ENCODE results near the gene PSMB4.

Gene PSMB4

GRCh38 chr1:151416231-151416630, 16.9 kb downstream of the PSMB4 start:
- no peaks in the 10 kb centered on the region for H3K27me3 ChIP-seq (ENCODE audit: low read depth, low read length)
- H3K4me1 ChIP-seq (ENCODE audit: low read length): no peaks in the 10 kb centered on the region
- no peak overlapping the region for H3K27ac ChIP-seq (ENCODE audit: low read length)
- no peak overlapping the region for H3K9ac ChIP-seq (ENCODE audit: low read length)
- H3K4me3 ChIP-seq (ENCODE audit: low read length): no peak overlapping the region
- H2AFZ ChIP-seq (ENCODE audit: low read depth, low read length): no peak overlapping the region
- no peaks in the 10 kb centered on the region for H3K9me3 ChIP-seq (ENCODE audit: insufficient read depth, low read length)
- no peak for TF ChIP-seq CTCF (IDR thresholded peaks at IDR 0.05; ENCODE audit: low read depth, low read length)
- TF ChIP-seq EZH2phosphoT487 (IDR thresholded peaks at IDR 0.05; ENCODE audit: low read depth): no peak
- H4K20me1 ChIP-seq (ENCODE audit: insufficient read depth, low read length): no peaks in the 10 kb centered on the region
- peaks cover 43% of the 10 kb centered on the region for H3K36me3 ChIP-seq (replicated peaks; ENCODE audit: low read depth, low read length)
- H3K79me2 ChIP-seq (ENCODE audit: low read length): no peaks in the 10 kb centered on the region
- no peak overlapping the region for H3K4me2 ChIP-seq (ENCODE audit: low read length)

GRCh38 chr1:151418081-151418480, 18.7 kb downstream of the PSMB4 start:
- Histone ChIP-seq H2AFZ (ENCODE audit: low read depth, low read length) (no peak overlapping the region), H3K27ac (ENCODE audit: low read length) (no peak overlapping the region), H3K9ac (ENCODE audit: low read length) (no peak overlapping the region), H3K27me3 (ENCODE audit: low read depth, low read length) (no peaks in the 10 kb centered on the region), H4K20me1 (ENCODE audit: insufficient read depth, low read length) (no peaks in the 10 kb centered on the region), H3K4me3 (ENCODE audit: low read length) (no peak overlapping the region), H3K36me3 (replicated peaks; ENCODE audit: low read depth, low read length) (peaks cover 37% of the 10 kb centered on the region), H3K9me3 (ENCODE audit: insufficient read depth, low read length) (no peaks in the 10 kb centered on the region), H3K4me2 (ENCODE audit: low read length) (no peak overlapping the region), H3K4me1 (ENCODE audit: low read length) (no peaks in the 10 kb centered on the region), H3K79me2 (ENCODE audit: low read length) (no peaks in the 10 kb centered on the region)
- TF ChIP-seq CTCF (IDR thresholded peaks at IDR 0.05; ENCODE audit: low read depth, low read length) (no peak), EZH2phosphoT487 (IDR thresholded peaks at IDR 0.05; ENCODE audit: low read depth) (no peak)

- Histone ChIP-seq H3K9me3 (ENCODE audit: insufficient read depth, low read length) (no peaks in the 10 kb centered on the region), H3K27me3 (ENCODE audit: low read depth, low read length) (no peaks in the 10 kb centered on the region), H3K9ac (ENCODE audit: low read length) (no peak overlapping the region), H3K4me1 (ENCODE audit: low read length) (no peaks in the 10 kb centered on the region), H3K4me2 (ENCODE audit: low read length) (no peak overlapping the region), H3K27ac (ENCODE audit: low read length) (no peak overlapping the region), H3K36me3 (replicated peaks; ENCODE audit: low read depth, low read length) (peaks cover 44% of the 10 kb centered on the region), H4K20me1 (ENCODE audit: insufficient read depth, low read length) (no peaks in the 10 kb centered on the region), H3K4me3 (ENCODE audit: low read length) (no peak overlapping the region), H3K79me2 (ENCODE audit: low read length) (no peaks in the 10 kb centered on the region), H2AFZ (ENCODE audit: low read depth, low read length) (no peak overlapping the region)
- TF ChIP-seq CTCF (IDR thresholded peaks at IDR 0.05; ENCODE audit: low read depth, low read length): no peak
- TF ChIP-seq EZH2phosphoT487 (IDR thresholded peaks at IDR 0.05; ENCODE audit: low read depth): no peak
Measured at GRCh38 chr1:151419819-151420218, 20.4 kb downstream of the PSMB4 start.

GRCh38 chr1:151425103-151425502, 25.7 kb downstream of the PSMB4 start:
- Histone ChIP-seq H3K4me2 (ENCODE audit: low read length) (no peak overlapping the region), H2AFZ (ENCODE audit: low read depth, low read length) (no peak overlapping the region), H3K9me3 (ENCODE audit: insufficient read depth, low read length) (no peaks in the 10 kb centered on the region), H3K27ac (ENCODE audit: low read length) (no peak overlapping the region), H3K27me3 (ENCODE audit: low read depth, low read length) (no peaks in the 10 kb centered on the region), H3K9ac (ENCODE audit: low read length) (no peak overlapping the region), H3K4me3 (ENCODE audit: low read length) (no peak overlapping the region), H4K20me1 (ENCODE audit: insufficient read depth, low read length) (no peaks in the 10 kb centered on the region), H3K36me3 (replicated peaks; ENCODE audit: low read depth, low read length) (peaks cover 71% of the 10 kb centered on the region), H3K4me1 (ENCODE audit: low read length) (no peaks in the 10 kb centered on the region), H3K79me2 (ENCODE audit: low read length) (0 out of 2 replicates have a peak, but pooled peaks cover under 1% of the 10 kb centered on the region)
- TF ChIP-seq EZH2phosphoT487 (IDR thresholded peaks at IDR 0.05; ENCODE audit: low read depth) (no peak), CTCF (IDR thresholded peaks at IDR 0.05; ENCODE audit: low read depth, low read length) (no peak)

All from OCI-LY3 (cell line).